GM18951 (cell line): ENCODE data around the gene ANTXRL.
"Not testable (repeated sequence)": the region's sequence is repeated elsewhere in the genome, so short reads cannot be mapped to it uniquely, and the experiment has no call there.

Source experiments
- POLR2A ChIP-seq: IDR thresholded peaks from 4 replicates; pipeline ENCODE4 v1.6.1; 2011; ENCODE audit warnings: mild to moderate bottlenecking; ENCODE audit not compliant: insufficient read length, insufficient read depth; ENCODE audit errors: extremely low read depth
- in situ Hi-C: fragments of 300-500 bp; cut with MboI; formaldehyde crosslinking; loops from one replicate; pipeline ENCODE4 v1.12.0; 2022; ENCODE audit warnings: low sequenced_read_pairs, mixed read lengths, inconsistent platforms; ENCODE audit not compliant: unreplicated experiment

Gene ANTXRL

GRCh38 chr10:46317370-46317769 lies 30.6 kb downstream of the ANTXRL start:
- TF ChIP-seq POLR2A: no peak
- in situ Hi-C loops: loop anchor here (10.0 to 25.0 kb wide), 2 partner anchors 73 to 1445 kb away; partner anchors contain the start of gene SYT15B

GRCh38 chr10:46317889-46318288 lies 31.1 kb downstream of the ANTXRL start:
- no peak for TF ChIP-seq POLR2A
- in situ Hi-C loops: loop anchor here (10.0 to 25.0 kb wide), 2 partner anchors 73 to 1444 kb away; partner anchors contain the start of gene SYT15B

- TF ChIP-seq POLR2A: no peak
- in situ Hi-C loops: loop anchor here (10.0 to 25.0 kb wide), 2 partner anchors 74 to 1444 kb away; partner anchors contain the start of gene SYT15B
These were observed 32.0 kb downstream of the ANTXRL start for GRCh38 chr10:46318799-46319198.

GRCh38 chr10:46319389-46319788 lies 32.6 kb downstream of the ANTXRL start:
- in situ Hi-C loops: loop anchor here (10.0 to 25.0 kb wide), 2 partner anchors 75 to 1443 kb away; partner anchors contain the start of gene SYT15B
- no peak for TF ChIP-seq POLR2A

GRCh38 chr10:46321770-46322169 lies 35.0 kb downstream of the ANTXRL start:
- in situ Hi-C loops: loop anchor here (25.0 kb wide), 1 partner anchor 1441 kb away; the partner anchor contains the start of gene SYT15B
- TF ChIP-seq POLR2A: no peak

GRCh38 chr10:46323176-46323575 lies 36.4 kb downstream of the ANTXRL start:
- in situ Hi-C loops: loop anchor here (25.0 kb wide), 1 partner anchor 1439 kb away; the partner anchor contains the start of gene SYT15B

GRCh38 chr10:46325021-46325420 lies 38.2 kb downstream of the ANTXRL start:
- in situ Hi-C loops: no loop called here
- no peak for TF ChIP-seq POLR2A

More at GRCh38 chr10:46323176-46323575, 36.4 kb downstream of the ANTXRL start:
- no peak for TF ChIP-seq POLR2A

- no peak for TF ChIP-seq POLR2A
- in situ Hi-C loops: no loop called here
These were observed 39.3 kb downstream of the ANTXRL start for GRCh38 chr10:46326066-46326465.

- in situ Hi-C loops: no loop called here
These were observed 40.2 kb downstream of the ANTXRL start for GRCh38 chr10:46326971-46327370.

GRCh38 chr10:46327685-46328084 lies 40.9 kb downstream of the ANTXRL start:
- in situ Hi-C loops: no loop called here
- TF ChIP-seq POLR2A: no peak

More at GRCh38 chr10:46326971-46327370, 40.2 kb downstream of the ANTXRL start:
- no peak for TF ChIP-seq POLR2A

- in situ Hi-C loops: no loop called here
- TF ChIP-seq POLR2A: no peak
These were observed 42.3 kb downstream of the ANTXRL start for GRCh38 chr10:46328853-46329689.

GRCh38 chr10:46329690-46330016 lies 42.9 kb downstream of the ANTXRL start:
- TF ChIP-seq POLR2A: no peak
- in situ Hi-C loops: no loop called here

- in situ Hi-C loops: no loop called here
- TF ChIP-seq POLR2A: no peak
These were observed 44.1 kb downstream of the ANTXRL start for GRCh38 chr10:46330894-46331293.

GRCh38 chr10:46365484-46365883 lies 78.7 kb downstream of the ANTXRL start:
- in situ Hi-C loops: not testable (repeated sequence)

- in situ Hi-C loops: not testable (repeated sequence)
These were observed 80.4 kb downstream of the ANTXRL start for GRCh38 chr10:46367209-46367608.

- in situ Hi-C loops: not testable (repeated sequence)
These were observed 81.0 kb downstream of the ANTXRL start for GRCh38 chr10:46367666-46368240.

GRCh38 chr10:46368956-46369355 lies 82.2 kb downstream of the ANTXRL start:
- in situ Hi-C loops: not testable (repeated sequence)

GRCh38 chr10:46374410-46374809 lies 87.6 kb downstream of the ANTXRL start:
- in situ Hi-C loops: not testable (repeated sequence)

GRCh38 chr10:46375406-46375805 lies 88.6 kb downstream of the ANTXRL start, which contains the start of gene ANXA8L1:
TSS of gene ANXA8L1 (plus strand) at chr10:46375776. CDS start at chr10:46375852, 76 bp downstream.
- in situ Hi-C loops: not testable (repeated sequence)
